GM12878 (cell line): ENCODE measurements around the gene MAP4K5. TPM values are rescaled to one million over a fixed set of nuclear protein-coding genes. Genes with fewer than 3 reads are reported as not detected.

Source experiments
- ATAC-seq: fragments of 200-7000 bp; cut with Tn5 transposase; 3 replicates; pipeline ENCODE4 v1.9.1; 2020; ENCODE audit warnings: mild to moderate bottlenecking, moderate library complexity
- BruUV-seq: library from RNA; stranded (reverse); fragments of 400-500 nt; replicated peaks from 2 replicates; lab custom pipeline; 2021; lab: Mats Ljungman, UMichigan
- CTCF ChIA-PET: fragments of 300-600 bp; sonication (Branson Sonifier 250); formaldehyde crosslinking; extraction: SDS; loops from one replicate; lab custom pipeline; 2021; ENCODE audit warnings: inconsistent platforms; lab: Yijun Ruan, JAX
- POLR2A ChIA-PET: fragments of 350-600 bp; formaldehyde crosslinking; extraction: SDS; loops from one replicate; lab custom pipeline; 2021; ENCODE audit warnings: inconsistent platforms; lab: Charles Lee
- RAD21 ChIA-PET: fragments of 300-600 bp; sonication (Branson Sonifier 250); formaldehyde crosslinking; loops from one replicate; lab custom pipeline; 2023; ENCODE audit warnings: antibody characterized with exemption; ENCODE audit not compliant: unreplicated experiment; lab: Charles Lee
- SMC1A ChIA-PET: fragments of 300-600 bp; sonication (Branson Sonifier 250); formaldehyde crosslinking; loops from one replicate; lab custom pipeline; 2023; ENCODE audit not compliant: unreplicated experiment, uncharacterized antibody; lab: Charles Lee
- DNase-seq: peaks from one replicate; pipeline ENCODE4 v3.0.0-alpha.2; 2011; ENCODE audit warnings: low read depth, low spot score
- FAIRE-seq: peaks from 3 replicates; lab custom pipeline; 2011; peaks lifted over from hg19 to GRCh38; lab: Jason Lieb, UNC
- H2AFZ ChIP-seq: 2 replicates; pipeline ENCODE4 v1.6.0; 2011; ENCODE audit warnings: low read depth, low read length, control low read depth; ENCODE audit not compliant: control insufficient read depth
- H3K27ac ChIP-seq: 2 replicates; pipeline ENCODE4 v1.5.1; 2011; ENCODE audit warnings: control low read depth; ENCODE audit not compliant: control insufficient read depth, insufficient read depth
- H3K27me3 ChIP-seq, 2 experiments: replicated peaks in 1 of 2; 2 replicates each; pipeline versions ENCODE4 v1.6.0 to v1.6.1; 2011; ENCODE audit warnings: low read length in 1 of 2; ENCODE audit not compliant: control insufficient read depth in 2 of 2, insufficient read depth in 2 of 2
- H3K36me3 ChIP-seq, 2 experiments: 2 replicates each; pipeline ENCODE4 v1.5.1; 2011; ENCODE audit warnings: low read length in 1 of 2; ENCODE audit not compliant: control insufficient read depth in 2 of 2, insufficient read depth in 2 of 2
- H3K4me1 ChIP-seq: 2 replicates; pipeline ENCODE4 v1.6.1; 2011; ENCODE audit warnings: mild to moderate bottlenecking, low read length, moderate library complexity, mixed read lengths; ENCODE audit not compliant: control insufficient read depth, insufficient read depth
- H3K4me2 ChIP-seq: 2 replicates; pipeline ENCODE4 v1.6.0; 2011; ENCODE audit warnings: control low read depth; ENCODE audit not compliant: control insufficient read depth, insufficient read depth
- H3K4me3 ChIP-seq: fragments of 200-600 bp; sonication (generic); 2 replicates; pipeline ENCODE4 v1.5.1; 2016
- H3K79me2 ChIP-seq: 2 replicates; pipeline ENCODE4 v1.6.0; 2011; ENCODE audit warnings: low read length; ENCODE audit not compliant: control insufficient read depth, insufficient read depth
- H3K9ac ChIP-seq: 2 replicates; pipeline ENCODE4 v1.8.0; 2011; ENCODE audit warnings: low read length, control low read depth, mixed read lengths; ENCODE audit not compliant: control insufficient read depth, insufficient read depth
- H3K9me3 ChIP-seq: replicated peaks from 3 replicates; pipeline ENCODE4 v1.5.1; 2011; ENCODE audit warnings: mild to moderate bottlenecking, low read length; ENCODE audit not compliant: control insufficient read depth, insufficient read depth
- H4K20me1 ChIP-seq: 2 replicates; pipeline ENCODE4 v1.6.0; 2011; ENCODE audit not compliant: control insufficient read depth, insufficient read depth
- BCL11A ChIP-seq: IDR thresholded peaks from 2 replicates; pipeline ENCODE4 v1.6.1; 2011; ENCODE audit warnings: low read depth, low read length
- BRCA1 ChIP-seq: IDR thresholded peaks from 2 replicates; pipeline ENCODE4 v1.6.1; 2011; ENCODE audit warnings: low read depth, low read length, improper control_type of control experiment
- CBX3 ChIP-seq: fragments of 200-600 bp; sonication (generic); IDR thresholded peaks from 2 replicates; pipeline ENCODE4 v1.6.1; 2016; ENCODE audit warnings: low read depth, borderline replicate concordance
- FOS ChIP-seq: IDR thresholded peaks from 3 replicates; pipeline ENCODE4 v1.6.1; 2011; ENCODE audit warnings: borderline replicate concordance; ENCODE audit not compliant: insufficient read length; ENCODE audit errors: extremely low read depth
- FOXK2 ChIP-seq: fragments of 450-650 bp; IDR thresholded peaks from 2 replicates; pipeline ENCODE4 v1.6.1; 2017; ENCODE audit warnings: mild to moderate bottlenecking, moderate library complexity
- HDGF ChIP-seq: fragments of 450-650 bp; IDR thresholded peaks from 2 replicates; pipeline ENCODE4 v1.6.1; 2016; ENCODE audit warnings: antibody characterized with exemption
- KLF5 ChIP-seq: fragments of 450-650 bp; IDR thresholded peaks from 2 replicates; pipeline ENCODE4 v1.6.1; 2014; ENCODE audit warnings: mild to moderate bottlenecking; ENCODE audit not compliant: partially characterized antibody
- MEF2B ChIP-seq: fragments of 450-650 bp; IDR thresholded peaks from 2 replicates; pipeline ENCODE4 v1.6.1; 2018; ENCODE audit warnings: mild to moderate bottlenecking, moderate library complexity; ENCODE audit not compliant: partially characterized antibody, poor library complexity, severe bottlenecking
- NFXL1 ChIP-seq: fragments of 450-650 bp; IDR thresholded peaks from 2 replicates; pipeline ENCODE4 v1.6.1; 2017; ENCODE audit warnings: antibody characterized with exemption, mild to moderate bottlenecking, borderline replicate concordance
- SMC3 ChIP-seq: IDR thresholded peaks from 2 replicates; pipeline ENCODE4 v1.6.1; 2011; ENCODE audit warnings: low read length, improper control_type of control experiment, borderline replicate concordance
- SREBF1 ChIP-seq: IDR thresholded peaks from 2 replicates; pipeline ENCODE4 v1.6.1; 2012; ENCODE audit warnings: mild to moderate bottlenecking, low read length
- STAT1 ChIP-seq: fragments of 450-650 bp; conservative IDR thresholded peaks from 2 replicates; pipeline ENCODE4 v1.6.1; 2014; ENCODE audit warnings: antibody characterized with exemption, mild to moderate bottlenecking
- ZNF384 ChIP-seq: IDR thresholded peaks from 2 replicates; pipeline ENCODE4 v1.6.1; 2012; ENCODE audit warnings: low read depth, mild to moderate bottlenecking, low read length, improper control_type of control experiment, borderline replicate concordance
- WGBS: methylation state at CpG from one replicate; pipeline ENCODE4 v1.1.6; 2016; ENCODE audit warnings: low lambda C conversion rate; ENCODE audit not compliant: insufficient replicate concordance, insufficient coverage; ENCODE audit errors: missing lambda C conversion rate; 5-methylcytosine and 5-hydroxymethylcytosine counted together
- in situ Hi-C: fragments of 300-500 bp; cut with MboI; formaldehyde crosslinking; loops from 9 replicates; pipeline ENCODE4 v1.14.3; 2018; ENCODE audit warnings: mixed read lengths
- intact Hi-C: fragments of 100-400 bp; cut with micrococcal nuclease; formaldehyde crosslinking; loops from one replicate; pipeline ENCODE4 v1.14.2; 2022; ENCODE audit not compliant: unreplicated experiment
- polyA plus RNA-seq, 11 experiments: library from polyadenylated mRNA; depleted of rRNA in 4 of 11; unstranded in 6 of 11; stranded (reverse) in 5 of 11; fragments of >200 nt; fragmentation: Nextera tagmentation in 4 of 11; fragmentation: Illumina TruSeq in 1 of 11; extraction: Ambion mirVana in 4 of 11; extraction: Trizol in 1 of 11; gene quantifications; 1 replicate in 1 of 11; 2 replicates in 10 of 11; pipeline versions ENCODE4 v1.2.1 to v1.2.3, GENCODE V29; 2011 to 2016; ENCODE audit warnings: inconsistent platforms in 2 of 11, missing spikeins in 2 of 11, low read depth in 1 of 11
- total RNA-seq, 4 experiments: library from RNA; depleted of rRNA in 3 of 4; stranded (reverse); fragments of >200 nt in 3 of 4; fragmentation: Illumina TruSeq in 1 of 4; extraction: Trizol in 1 of 4; gene quantifications; 2 replicates each; pipeline versions ENCODE4 v1.2.1 to v1.2.3, GENCODE V29; 2013 to 2021
- TF ChIP-seq, protein P1 (sequence below): fragments of 450-650 bp; IDR thresholded peaks from 2 replicates; pipeline ENCODE4 v1.6.1; 2017; ENCODE audit warnings: mild to moderate bottlenecking
- TF ChIP-seq, protein P2 (sequence below): fragments of 450-650 bp; IDR thresholded peaks from 2 replicates; pipeline ENCODE4 v1.6.1; 2017; ENCODE audit warnings: low read depth, mild to moderate bottlenecking, moderate library complexity
- TF ChIP-seq, protein P3 (sequence below): fragments of 450-650 bp; formaldehyde crosslinking; IDR thresholded peaks from 2 replicates; pipeline ENCODE4 v1.4.0; 2022; ENCODE audit warnings: mild to moderate bottlenecking, moderate library complexity
- TF ChIP-seq, protein P4 (sequence below): IDR thresholded peaks from 2 replicates; pipeline ENCODE4 v1.6.1; 2011; ENCODE audit warnings: low read depth, mild to moderate bottlenecking, low read length, moderate library complexity, borderline replicate concordance; ENCODE audit errors: extremely low read depth

Gene MAP4K5
- total and polyA plus RNA-seq, 10 of the 15 experiments (the other 5 are each of a cell fraction or from before 2014, with no cell fraction given), result 9.1 to 41.3 (median 30.1) TPM

DNA sequence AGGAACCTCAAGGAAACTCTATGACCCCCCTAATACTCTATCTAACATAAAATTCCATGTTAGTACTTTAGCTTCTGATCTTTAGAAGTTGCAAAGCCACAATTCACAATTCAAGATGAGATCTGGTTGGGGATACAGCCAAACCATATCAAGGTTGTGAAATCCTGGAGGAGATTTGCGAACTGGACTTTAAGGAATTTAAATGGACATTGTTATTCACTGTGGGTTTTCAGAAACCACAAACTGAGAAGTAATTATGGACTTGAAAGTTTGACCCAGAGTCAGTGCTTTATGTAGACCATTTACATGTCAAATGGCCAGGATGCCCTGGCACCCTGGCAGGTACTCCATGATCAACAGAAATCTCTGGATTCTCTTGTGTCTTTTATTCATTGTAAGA lies 121.4 kb downstream of the MAP4K5 start:
- FAIRE-seq (no peak), ATAC-seq (no peak), DNase-seq (no peak)
- Histone ChIP-seq H3K9ac (no peak overlapping the region), H3K79me2 (no peaks in the 10 kb centered on the region), H3K4me2 (no peak overlapping the region), H4K20me1 (no peaks in the 10 kb centered on the region), H2AFZ (no peak overlapping the region), H3K4me1 (no peaks in the 10 kb centered on the region), H3K4me3 (no peak overlapping the region), H3K27ac (no peak overlapping the region), H3K27me3 (no peaks in the 10 kb centered on the region), H3K36me3 (no peaks in the 10 kb centered on the region), H3K9me3 (no peaks in the 10 kb centered on the region; the same call in 2 of the 3 replicates)
- intact Hi-C loops, result no loop called here
- ChIA-PET CTCF (interaction anchor here (2.2 kb wide), 1 partner anchor 90 kb away, joined by 8 read pairs; no protein-coding TSS in a partner anchor), POLR2A (no interaction called here), SMC1A (interaction anchor here (1.1 kb wide), 1 partner anchor 47 kb away, joined by 3 read pairs; no protein-coding TSS in a partner anchor), RAD21 (no interaction called here)
- BruUV-seq, result no TSS peak
- in situ Hi-C loops, result no loop called here
- whole genome bisulfite sequencing, result 100% methylated on average over 1 of the region's 1 CpG
- TF ChIP-seq BRCA1 (no peak), FOXK2 (no peak), SMC3 (no peak), ZNF384 (no peak), STAT1 (no peak), FOS (no peak), HDGF (no peak), CBX3 (no peak), KLF5 (no peak), SREBF1 (no peak), BCL11A (no peak), MEF2B (no peak), NFXL1 (no peak)
- TF ChIP-seq, protein P1, sequence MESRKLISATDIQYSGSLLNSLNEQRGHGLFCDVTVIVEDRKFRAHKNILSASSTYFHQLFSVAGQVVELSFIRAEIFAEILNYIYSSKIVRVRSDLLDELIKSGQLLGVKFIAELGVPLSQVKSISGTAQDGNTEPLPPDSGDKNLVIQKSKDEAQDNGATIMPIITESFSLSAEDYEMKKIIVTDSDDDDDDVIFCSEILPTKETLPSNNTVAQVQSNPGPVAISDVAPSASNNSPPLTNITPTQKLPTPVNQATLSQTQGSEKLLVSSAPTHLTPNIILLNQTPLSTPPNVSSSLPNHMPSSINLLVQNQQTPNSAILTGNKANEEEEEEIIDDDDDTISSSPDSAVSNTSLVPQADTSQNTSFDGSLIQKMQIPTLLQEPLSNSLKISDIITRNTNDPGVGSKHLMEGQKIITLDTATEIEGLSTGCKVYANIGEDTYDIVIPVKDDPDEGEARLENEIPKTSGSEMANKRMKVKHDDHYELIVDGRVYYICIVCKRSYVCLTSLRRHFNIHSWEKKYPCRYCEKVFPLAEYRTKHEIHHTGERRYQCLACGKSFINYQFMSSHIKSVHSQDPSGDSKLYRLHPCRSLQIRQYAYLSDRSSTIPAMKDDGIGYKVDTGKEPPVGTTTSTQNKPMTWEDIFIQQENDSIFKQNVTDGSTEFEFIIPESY, result no peak
- TF ChIP-seq, protein P2, sequence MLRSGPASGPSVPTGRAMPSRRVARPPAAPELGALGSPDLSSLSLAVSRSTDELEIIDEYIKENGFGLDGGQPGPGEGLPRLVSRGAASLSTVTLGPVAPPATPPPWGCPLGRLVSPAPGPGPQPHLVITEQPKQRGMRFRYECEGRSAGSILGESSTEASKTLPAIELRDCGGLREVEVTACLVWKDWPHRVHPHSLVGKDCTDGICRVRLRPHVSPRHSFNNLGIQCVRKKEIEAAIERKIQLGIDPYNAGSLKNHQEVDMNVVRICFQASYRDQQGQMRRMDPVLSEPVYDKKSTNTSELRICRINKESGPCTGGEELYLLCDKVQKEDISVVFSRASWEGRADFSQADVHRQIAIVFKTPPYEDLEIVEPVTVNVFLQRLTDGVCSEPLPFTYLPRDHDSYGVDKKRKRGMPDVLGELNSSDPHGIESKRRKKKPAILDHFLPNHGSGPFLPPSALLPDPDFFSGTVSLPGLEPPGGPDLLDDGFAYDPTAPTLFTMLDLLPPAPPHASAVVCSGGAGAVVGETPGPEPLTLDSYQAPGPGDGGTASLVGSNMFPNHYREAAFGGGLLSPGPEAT, result no peak
- TF ChIP-seq, protein P3, sequence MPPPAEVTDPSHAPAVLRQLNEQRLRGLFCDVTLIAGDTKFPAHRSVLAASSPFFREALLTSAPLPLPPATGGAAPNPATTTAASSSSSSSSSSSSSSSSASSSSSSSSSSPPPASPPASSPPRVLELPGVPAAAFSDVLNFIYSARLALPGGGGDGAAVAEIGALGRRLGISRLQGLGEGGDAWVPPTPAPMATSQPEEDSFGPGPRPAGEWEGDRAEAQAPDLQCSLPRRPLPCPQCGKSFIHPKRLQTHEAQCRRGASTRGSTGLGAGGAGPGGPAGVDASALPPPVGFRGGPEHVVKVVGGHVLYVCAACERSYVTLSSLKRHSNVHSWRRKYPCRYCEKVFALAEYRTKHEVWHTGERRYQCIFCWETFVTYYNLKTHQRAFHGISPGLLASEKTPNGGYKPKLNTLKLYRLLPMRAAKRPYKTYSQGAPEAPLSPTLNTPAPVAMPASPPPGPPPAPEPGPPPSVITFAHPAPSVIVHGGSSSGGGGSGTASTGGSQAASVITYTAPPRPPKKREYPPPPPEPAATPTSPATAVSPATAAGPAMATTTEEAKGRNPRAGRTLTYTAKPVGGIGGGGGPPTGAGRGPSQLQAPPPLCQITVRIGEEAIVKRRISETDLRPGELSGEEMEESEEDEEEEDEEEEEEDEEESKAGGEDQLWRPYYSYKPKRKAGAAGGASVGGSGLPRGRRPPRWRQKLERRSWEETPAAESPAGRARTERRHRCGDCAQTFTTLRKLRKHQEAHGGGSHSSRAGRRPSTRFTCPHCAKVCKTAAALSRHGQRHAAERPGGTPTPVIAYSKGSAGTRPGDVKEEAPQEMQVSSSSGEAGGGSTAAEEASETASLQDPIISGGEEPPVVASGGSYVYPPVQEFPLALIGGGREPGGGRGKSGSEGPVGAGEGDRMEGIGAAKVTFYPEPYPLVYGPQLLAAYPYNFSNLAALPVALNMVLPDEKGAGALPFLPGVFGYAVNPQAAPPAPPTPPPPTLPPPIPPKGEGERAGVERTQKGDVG (CRISPR knock-in tag), result no peak
- TF ChIP-seq, protein P4, sequence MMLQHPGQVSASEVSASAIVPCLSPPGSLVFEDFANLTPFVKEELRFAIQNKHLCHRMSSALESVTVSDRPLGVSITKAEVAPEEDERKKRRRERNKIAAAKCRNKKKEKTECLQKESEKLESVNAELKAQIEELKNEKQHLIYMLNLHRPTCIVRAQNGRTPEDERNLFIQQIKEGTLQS, result no peak
